ENCODE data around the gene GLOD5. TPM values are rescaled to one million over a fixed set of nuclear protein-coding genes. Genes with fewer than 3 reads are reported as not detected.

GLOD5 gene
- total and polyA plus RNA-seq, 9 donors = not detected

DNA sequence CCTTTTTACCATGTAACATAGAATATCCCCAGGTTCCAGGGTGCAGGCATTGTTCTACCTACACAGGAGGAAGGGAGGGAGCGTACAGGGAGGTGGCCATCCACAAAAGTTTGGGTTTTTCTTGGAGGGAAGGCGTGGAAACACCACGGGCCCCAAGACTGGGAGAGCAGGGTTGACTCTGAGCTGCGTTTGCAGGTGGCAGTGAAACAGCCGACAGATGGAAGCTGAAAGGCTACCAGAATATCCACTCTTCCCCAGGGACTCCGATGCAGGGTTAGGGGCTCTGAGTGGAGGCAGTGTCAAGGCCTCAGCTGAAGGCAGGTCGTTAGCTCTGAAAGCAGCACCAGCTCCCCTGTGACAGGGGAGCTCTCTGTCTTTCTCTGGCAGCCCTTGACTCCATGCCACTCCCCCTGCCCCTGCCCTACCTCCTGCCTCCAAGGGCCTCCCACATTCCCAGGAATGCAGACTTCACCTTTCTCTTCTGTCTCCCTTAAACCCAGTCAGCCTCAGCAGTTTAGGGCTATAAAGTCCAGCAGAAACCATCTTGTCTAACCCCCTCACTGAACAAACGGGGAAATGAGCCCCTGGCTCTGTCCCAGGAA, 14.0 kb upstream of the GLOD5 start:
- no peaks in the 10 kb centered on the region for H3K9me3 ChIP-seq
- no peaks in the 10 kb centered on the region for H3K36me3 ChIP-seq
- no peaks in the 10 kb centered on the region for H3K4me1 ChIP-seq (ENCODE audit: insufficient read depth)
- H3K4me3 ChIP-seq = no peak overlapping the region
- WGBS, 3 donors = 53 to 59% (median 59%) methylated on average over 8 of the region's 8 CpGs
- no peaks in the 10 kb centered on the region for H3K27me3 ChIP-seq
- no peak for TF ChIP-seq CTCF (IDR thresholded peaks at IDR 0.05)
- TF ChIP-seq POLR2A (IDR thresholded peaks at IDR 0.05) = no peak
- TF ChIP-seq EP300 (IDR thresholded peaks at IDR 0.05) = no peak
- intact Hi-C loops (cut with DNase I) = no loop called here
- H3K27ac ChIP-seq = no peak overlapping the region
- no peak for DNase-seq

GRCh38 chrX:48749182-48749581, 12.4 kb upstream of the GLOD5 start:
- no peak for DNase-seq
- 74 to 79% (median 77%) methylated on average over 5 of the region's 5 CpGs for WGBS, 3 donors
- intact Hi-C loops (cut with DNase I) = no loop called here
- Histone ChIP-seq H3K27ac (no peak overlapping the region), H3K4me3 (no peak overlapping the region), H3K4me1 (ENCODE audit: insufficient read depth) (no peaks in the 10 kb centered on the region), H3K27me3 (no peaks in the 10 kb centered on the region), H3K36me3 (no peaks in the 10 kb centered on the region), H3K9me3 (no peaks in the 10 kb centered on the region)
- TF ChIP-seq POLR2A (IDR thresholded peaks at IDR 0.05) = no peak
- TF ChIP-seq CTCF (IDR thresholded peaks at IDR 0.05) = no peak

DNA sequence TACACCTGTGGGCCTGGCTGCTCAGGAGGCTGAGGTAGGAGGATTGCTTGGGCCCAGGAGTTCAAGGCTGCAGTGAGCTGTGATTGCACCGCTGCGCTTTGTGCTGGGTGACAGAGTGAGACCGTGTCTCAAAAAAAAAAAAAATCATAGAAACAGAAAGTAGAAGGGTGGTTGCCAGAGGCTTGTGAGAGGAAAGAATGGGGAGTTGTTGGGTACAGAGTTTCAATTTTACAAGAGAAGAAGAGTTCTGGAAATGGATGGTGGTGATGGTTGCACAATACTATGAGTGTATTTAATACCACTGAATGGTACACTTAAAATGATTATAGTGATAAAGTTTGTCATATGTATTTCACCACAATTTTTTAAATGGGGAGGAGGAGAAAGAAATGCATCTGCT, 10.2 kb upstream of the GLOD5 start:
- no peaks in the 10 kb centered on the region for H3K27me3 ChIP-seq
- no peak for TF ChIP-seq CTCF (IDR thresholded peaks at IDR 0.05)
- TF ChIP-seq POLR2A (IDR thresholded peaks at IDR 0.05) = no peak
- intact Hi-C loops (cut with DNase I) = no loop called here
- H3K4me1 ChIP-seq (ENCODE audit: insufficient read depth) = no peaks in the 10 kb centered on the region
- no peaks in the 10 kb centered on the region for H3K9me3 ChIP-seq
- WGBS, 3 donors = 80 to 89% (median 80%) methylated on average over 3 of the region's 3 CpGs
- H3K27ac ChIP-seq = no peak overlapping the region
- no peaks in the 10 kb centered on the region for H3K36me3 ChIP-seq
- no peak overlapping the region for H3K4me3 ChIP-seq
- DNase-seq = no peak

GRCh38 chrX:48752498-48752897, 9.0 kb upstream of the GLOD5 start:
- TF ChIP-seq EP300 (IDR thresholded peaks at IDR 0.05) (no peak), CTCF (IDR thresholded peaks at IDR 0.05) (no peak), POLR2A (IDR thresholded peaks at IDR 0.05) (no peak)
- Histone ChIP-seq H3K36me3 (no peaks in the 10 kb centered on the region), H3K27ac (no peak overlapping the region), H3K27me3 (no peaks in the 10 kb centered on the region), H3K9me3 (no peaks in the 10 kb centered on the region), H3K4me3 (no peak overlapping the region), H3K4me1 (ENCODE audit: insufficient read depth) (no peaks in the 10 kb centered on the region)
- intact Hi-C loops (cut with DNase I) = no loop called here
- 69 to 84% (median 76%) methylated on average over 7 of the region's 7 CpGs for WGBS, 3 donors
- DNase-seq = no peak

All from ovary (tissue), 9 donors.